ENCODE data around the gene SPATS2L.

SPATS2L gene

DNA sequence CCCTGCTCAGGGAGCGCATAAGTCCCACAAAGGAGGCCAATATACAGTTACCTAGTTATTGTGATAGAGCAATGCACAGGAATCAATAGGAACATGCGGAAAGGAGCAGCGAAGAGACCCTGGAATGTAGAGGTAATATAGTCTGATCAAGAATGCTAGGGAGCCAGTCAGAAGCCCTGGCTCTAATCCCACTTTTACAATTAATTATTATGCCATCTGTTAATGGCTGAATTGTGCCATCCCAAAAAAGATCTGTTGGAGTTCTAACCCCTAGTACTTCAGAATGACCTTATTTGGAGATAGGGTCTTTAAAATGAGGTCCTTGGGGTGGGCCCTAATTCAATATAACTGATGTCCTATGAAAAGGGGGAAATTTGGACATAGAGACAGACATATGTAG, 7.7 kb upstream of the SPATS2L start:
- no peak for DNase-seq

GRCh38 chr2:200300065-200300464, 6.4 kb upstream of the SPATS2L start:
- no peak for DNase-seq

DNA sequence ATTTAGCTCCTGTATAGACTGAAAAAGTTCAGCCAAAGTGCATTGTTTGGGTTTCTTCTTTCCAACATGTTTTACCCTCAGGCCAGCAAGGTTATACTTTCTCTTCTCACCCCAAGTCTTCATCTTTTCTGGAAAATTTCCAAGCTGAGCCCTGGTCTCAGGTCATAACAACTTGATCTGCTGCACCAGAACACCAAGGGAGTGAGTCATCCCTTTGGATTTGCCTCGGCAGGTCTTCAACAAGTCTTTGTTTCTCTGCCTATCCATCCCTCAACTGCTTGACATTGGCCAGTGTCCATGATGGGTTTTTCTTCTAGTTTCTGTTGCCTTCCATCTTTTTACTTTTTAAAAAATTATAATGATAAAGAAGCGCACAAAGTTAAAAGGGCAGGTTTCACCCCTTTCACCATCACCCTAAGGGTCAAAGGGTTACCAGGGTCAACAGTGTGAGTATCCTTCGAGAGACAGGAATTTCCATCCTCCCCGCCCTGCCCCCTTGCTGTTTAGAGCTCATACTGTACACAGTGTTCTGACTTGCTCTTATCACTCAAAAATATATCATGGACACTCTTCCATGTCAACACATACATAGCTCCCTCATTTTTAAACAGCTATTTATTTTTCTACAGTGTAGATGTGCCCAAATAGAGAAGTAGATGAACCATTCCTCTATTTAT, 5.7 kb upstream of the SPATS2L start:
- no peak for DNase-seq

DNA sequence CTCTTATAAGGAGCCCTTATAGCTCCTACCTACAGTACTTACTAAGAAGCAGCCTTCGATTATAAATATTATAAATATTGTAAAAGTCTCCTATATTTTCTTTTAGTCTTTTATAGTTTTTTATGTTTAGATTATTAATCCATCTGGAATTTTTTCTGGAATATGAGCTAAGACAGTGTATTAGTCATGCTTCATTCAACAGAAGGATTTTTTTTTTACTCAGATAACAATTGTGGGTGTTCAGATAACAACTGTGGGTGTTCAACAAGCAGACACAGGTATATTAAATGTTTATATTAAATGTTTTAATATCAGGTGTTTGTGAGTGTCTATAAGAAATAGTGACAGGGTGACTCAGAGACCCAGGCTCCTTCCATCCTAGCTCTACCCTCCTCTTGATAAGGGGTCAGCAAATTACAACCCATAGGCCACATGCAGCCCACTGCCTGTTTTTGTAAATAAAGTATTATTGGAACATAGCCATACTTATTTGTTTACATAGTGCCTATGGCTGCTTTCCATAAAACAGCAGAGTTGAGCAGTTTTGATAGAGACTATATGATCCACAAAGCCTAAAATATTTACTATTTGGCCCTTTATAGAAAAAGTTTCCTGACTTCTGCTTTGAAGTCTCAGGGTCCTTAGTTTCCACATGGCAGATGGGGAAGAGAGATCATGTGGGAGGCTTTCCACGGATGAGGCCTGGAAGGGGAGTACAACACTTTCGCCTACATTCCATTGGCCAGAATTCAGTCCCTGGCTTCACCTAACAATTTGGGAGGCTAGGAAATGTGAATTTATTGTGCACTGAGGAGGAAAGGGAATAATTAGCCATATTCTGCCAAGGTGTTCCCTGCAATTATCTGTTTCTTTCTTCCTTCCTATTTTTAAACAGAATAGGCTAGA, 4.3 kb upstream of the SPATS2L start:
- no peak for DNase-seq

DNA sequence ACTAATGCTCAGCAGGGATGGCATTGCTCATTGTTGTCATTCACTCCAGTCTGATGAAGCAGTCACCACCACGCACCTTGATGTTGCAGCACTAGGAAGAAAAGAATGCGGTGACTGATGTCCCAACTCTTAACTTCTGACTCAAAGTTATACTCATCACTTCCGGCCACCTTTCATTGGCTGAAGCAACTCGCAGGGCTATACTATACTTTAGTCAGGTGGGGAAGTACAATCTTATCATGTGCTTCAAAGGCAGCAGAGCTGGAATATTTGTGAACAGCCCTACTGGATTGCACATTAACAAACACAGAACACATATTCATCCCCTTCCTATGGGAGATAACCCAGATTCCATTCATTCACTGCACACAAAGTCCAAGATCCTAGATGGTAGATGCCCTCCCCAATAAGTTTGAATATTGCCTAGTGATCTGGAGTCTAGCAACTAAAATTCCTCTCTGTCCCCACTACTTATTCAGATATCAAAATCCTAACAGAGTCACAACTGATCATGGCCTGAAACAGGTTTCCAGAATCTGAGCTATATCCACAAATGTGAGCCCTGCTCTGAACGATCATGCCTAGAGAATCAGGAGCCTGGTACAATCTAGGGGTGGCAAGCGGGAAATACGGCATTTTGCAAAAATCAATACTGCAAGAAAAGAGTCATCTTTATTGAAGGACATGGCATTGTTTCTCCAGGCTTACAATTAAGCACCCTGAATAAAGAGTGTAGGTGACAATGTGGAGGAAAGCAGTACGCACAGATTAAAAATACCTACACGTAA, 3.4 kb upstream of the SPATS2L start:
- no peak for DNase-seq

DNA sequence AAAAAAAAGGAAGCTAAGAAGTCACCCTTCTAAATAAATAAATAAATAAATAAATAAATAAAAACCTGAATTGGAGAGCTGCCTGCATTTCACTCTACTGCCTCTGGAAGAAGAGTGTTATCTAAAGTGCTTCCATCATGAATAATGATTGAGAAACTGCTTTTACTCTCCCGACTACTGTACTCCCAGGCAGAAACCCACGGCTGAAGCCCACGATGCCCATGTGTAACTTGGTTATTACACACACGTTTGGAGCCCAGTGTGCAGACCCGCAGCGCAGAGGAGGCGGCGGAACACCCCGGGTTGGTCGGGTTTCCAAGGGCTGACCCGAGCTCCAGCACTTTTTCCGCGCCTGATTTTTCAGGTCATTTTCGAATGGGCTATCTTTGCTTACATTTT, 697 bp upstream of the SPATS2L start:
- DNase-seq = no peak

DNA sequence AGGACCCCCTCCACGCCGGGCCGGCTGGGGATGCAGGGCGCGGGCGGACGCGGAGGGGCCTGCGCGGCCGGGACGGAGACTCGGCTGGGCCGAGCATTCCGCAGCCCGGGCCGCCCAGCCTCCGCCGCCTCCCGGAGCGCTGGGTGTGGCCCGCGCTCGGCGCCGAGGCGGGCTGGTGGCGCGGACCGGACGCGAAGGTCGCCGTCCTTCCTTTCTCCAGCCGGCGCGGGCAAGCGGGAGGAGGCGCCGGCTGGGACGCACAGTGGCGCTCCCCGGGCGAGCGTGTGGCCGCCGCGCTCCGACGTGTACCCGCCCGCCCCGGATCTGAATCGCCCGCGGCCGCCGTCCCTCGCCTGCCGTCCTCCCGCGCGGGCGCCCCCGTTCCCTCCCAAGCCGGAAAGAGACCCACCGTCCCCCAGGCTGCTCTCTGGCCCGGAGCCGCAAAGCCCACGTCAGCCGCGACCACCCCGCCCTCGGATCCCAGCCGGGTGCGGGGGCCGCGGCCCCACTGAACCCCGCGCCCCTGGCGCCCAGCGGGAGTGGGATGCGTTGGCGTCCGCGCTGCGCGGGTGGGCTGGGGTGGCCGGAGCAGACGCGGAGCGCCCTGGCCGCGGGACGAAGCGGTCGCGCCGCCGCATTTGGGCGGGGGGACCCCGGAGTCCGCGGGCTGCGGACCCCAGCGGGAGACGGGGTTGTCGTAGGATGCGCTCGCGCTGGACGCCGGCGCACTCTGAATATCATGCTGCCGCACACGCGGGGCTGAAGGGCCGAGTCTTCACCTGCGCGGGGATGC, 634 bp downstream of the SPATS2L start:
- no peak for DNase-seq

- no peak for DNase-seq
Measured at GRCh38 chr2:200307724-200308545, 1.4 kb downstream of the SPATS2L start.

GRCh38 chr2:200308546-200309295, 2.2 kb downstream of the SPATS2L start:
- DNase-seq = no peak

- no peak for DNase-seq
Measured at GRCh38 chr2:200309296-200310049, 3.0 kb downstream of the SPATS2L start.

GRCh38 chr2:200310545-200310971, 4.1 kb downstream of the SPATS2L start:
- no peak for DNase-seq

DNA sequence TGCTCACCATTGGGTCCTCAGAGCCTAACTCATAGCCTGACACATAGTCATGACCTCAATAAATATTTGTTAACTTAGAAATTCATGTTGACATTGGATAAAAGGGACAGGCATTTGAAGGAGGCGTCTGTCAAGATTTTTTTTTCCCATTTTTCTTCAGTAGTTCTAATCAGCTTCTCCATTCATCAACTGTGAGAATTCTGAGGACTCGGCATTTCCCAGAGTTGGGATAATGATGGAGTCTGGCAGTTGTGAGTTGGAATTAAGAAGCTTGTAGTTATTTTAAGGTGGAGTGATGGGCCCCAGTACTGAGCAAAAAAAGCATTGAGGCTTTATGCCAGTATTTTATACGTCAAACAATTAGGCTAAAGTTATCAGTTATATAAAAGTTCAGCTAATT, 4.6 kb downstream of the SPATS2L start:
- no peak for DNase-seq

DNA sequence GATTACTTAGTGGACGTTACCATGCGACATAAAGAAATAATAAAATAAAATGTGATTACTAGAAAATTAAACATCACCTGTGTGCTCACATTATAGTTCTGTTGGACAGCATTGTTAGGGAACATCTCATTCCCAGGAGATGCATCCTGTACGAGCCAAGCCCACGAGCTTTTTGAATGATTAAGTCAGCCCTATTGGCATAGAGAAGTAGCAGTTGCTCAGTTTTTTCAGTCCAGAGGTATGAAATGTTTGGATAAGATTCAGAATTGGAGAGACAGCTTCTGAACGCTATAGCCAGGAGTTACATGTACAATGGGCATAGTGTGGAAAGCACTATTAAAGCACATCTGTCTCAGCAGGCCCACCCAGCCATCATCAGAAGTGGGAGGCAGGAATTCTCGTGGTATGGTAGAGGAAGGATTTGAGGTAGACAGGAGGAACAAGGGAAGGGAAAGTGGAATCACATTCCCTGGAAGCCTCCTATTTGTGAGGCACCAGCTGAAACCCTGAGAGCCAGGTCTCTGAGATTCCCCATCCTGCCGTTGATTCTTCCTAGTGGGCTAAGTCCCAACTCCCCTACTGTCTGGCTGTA, 8.6 kb downstream of the SPATS2L start:
- DNase-seq = no peak

- no peak for DNase-seq
Measured at GRCh38 chr2:200317975-200318374, 11.5 kb downstream of the SPATS2L start.

DNA sequence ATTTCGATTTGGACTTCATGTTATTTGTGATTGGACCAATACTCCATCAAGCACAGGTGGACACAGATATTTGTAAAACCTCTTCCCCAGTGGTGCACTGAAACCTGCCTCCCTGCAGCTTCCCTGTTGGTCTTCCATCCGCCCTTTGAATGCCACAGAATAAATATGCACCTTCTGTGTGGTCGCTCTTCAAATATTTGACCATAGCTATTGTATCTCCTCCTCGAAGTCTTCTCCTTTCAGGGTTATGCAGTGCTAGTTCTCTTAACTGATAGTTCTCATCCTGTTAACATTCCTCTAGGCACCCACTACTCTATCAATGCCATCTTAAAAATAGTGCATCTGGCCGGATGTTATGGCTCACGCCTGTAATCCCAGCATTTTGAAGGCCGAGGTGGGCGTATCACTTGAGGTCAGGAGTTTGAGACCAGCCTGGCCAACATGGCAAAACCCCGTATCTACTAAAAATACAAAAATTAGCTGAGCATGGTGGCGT, 12.5 kb downstream of the SPATS2L start:
- no peak for DNase-seq

DNA sequence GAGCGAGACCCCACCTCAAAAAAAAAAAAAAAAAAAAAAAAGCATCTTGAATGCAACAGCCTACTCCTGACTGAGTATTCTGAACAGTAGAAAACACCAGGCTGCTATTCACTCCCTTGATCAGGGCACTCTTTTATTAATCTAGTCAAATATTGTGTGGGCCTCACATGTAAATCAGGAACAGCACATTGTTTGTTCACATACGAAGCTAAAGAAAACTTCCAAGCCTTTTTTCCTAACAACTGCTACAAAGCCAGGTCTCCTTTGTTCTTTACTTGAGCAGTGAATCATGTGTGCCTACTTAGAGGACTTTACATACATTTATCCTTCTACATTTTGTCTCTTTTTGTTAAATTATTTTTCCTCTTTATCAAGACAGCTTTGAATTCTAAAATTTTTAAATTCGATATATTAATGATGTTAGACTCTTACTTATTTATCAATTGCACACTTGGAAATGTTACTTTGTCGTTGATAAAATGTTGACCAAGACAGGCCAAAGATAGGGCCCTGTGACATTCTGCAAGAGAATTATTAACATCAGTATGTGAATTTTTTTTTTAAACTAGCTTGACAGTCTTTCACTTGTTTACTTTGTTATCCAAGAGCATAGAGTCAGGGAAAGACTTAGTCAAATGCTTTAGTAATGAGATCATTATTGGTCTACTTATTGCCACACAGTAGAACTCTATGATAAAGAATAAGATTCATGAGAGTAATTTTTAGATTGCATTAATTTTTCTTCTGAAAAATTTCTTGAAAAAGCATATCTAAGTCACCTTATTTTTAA, 13.2 kb downstream of the SPATS2L start:
- DNase-seq = no peak

- DNase-seq = no peak
Measured at GRCh38 chr2:200320344-200320743, 13.9 kb downstream of the SPATS2L start.

GRCh38 chr2:200320991-200321390, 14.5 kb downstream of the SPATS2L start:
- DNase-seq = no peak
